Loucy (cell line): ENCODE results near the gene C1orf174.

Experiments used
- H2AFZ ChIP-seq: fragments of 200-600 bp; sonication (generic); 2 replicates; pipeline ENCODE4 v1.6.0; 2016; ENCODE audit warnings: antibody characterized with exemption, mild to moderate bottlenecking, low read length, moderate library complexity
- H3F3A ChIP-seq: fragments of 200-600 bp; 2 replicates; pipeline ENCODE4 v1.6.0; 2016; ENCODE audit warnings: antibody characterized with exemption, low read depth, mild to moderate bottlenecking
- H3K27me3 ChIP-seq: fragments of 200-600 bp; sonication (generic); 2 replicates; pipeline ENCODE4 v1.6.1; 2014; ENCODE audit warnings: low read length, mild to moderate bottlenecking; ENCODE audit not compliant: insufficient read depth, poor library complexity, severe bottlenecking
- H3K36me3 ChIP-seq: fragments of 200-600 bp; sonication (generic); 2 replicates; pipeline ENCODE4 v1.6.1; 2016; ENCODE audit warnings: low read length; ENCODE audit not compliant: insufficient read depth
- H3K4me1 ChIP-seq: fragments of 200-600 bp; sonication (generic); 2 replicates; pipeline ENCODE4 v1.5.1; 2014; ENCODE audit warnings: low read length, mild to moderate bottlenecking; ENCODE audit not compliant: insufficient read depth, poor library complexity, severe bottlenecking
- H3K4me2 ChIP-seq: fragments of 200-600 bp; sonication (generic); 2 replicates; pipeline ENCODE4 v1.6.0; 2014; ENCODE audit warnings: antibody characterized with exemption, low read length, low read depth, mild to moderate bottlenecking; ENCODE audit not compliant: poor library complexity, severe bottlenecking
- H3K4me3 ChIP-seq: fragments of 200-600 bp; sonication (generic); 2 replicates; pipeline ENCODE4 v1.5.1; 2014; ENCODE audit warnings: low read length, mild to moderate bottlenecking, mixed read lengths; ENCODE audit not compliant: poor library complexity, severe bottlenecking
- H3K79me2 ChIP-seq: fragments of 200-600 bp; sonication (generic); 2 replicates; pipeline ENCODE4 v1.6.1; 2014; ENCODE audit warnings: low read length; ENCODE audit not compliant: insufficient read depth
- H3K9ac ChIP-seq: fragments of 200-600 bp; sonication (generic); 2 replicates; pipeline ENCODE4 v1.6.0; 2014; ENCODE audit warnings: mild to moderate bottlenecking, low read depth, low read length, moderate library complexity; ENCODE audit not compliant: poor library complexity, severe bottlenecking
- H3K9me2 ChIP-seq: fragments of 200-600 bp; sonication (generic); replicated peaks from 2 replicates; pipeline ENCODE4 v1.6.1; 2016; ENCODE audit warnings: low read depth, low read length, mixed read lengths
- H3K9me3 ChIP-seq: fragments of 200-600 bp; sonication (generic); 2 replicates; pipeline ENCODE4 v1.6.1; 2014; ENCODE audit warnings: mild to moderate bottlenecking, antibody characterized with exemption, low read length, low read depth; ENCODE audit not compliant: insufficient read depth
- H4K20me1 ChIP-seq: fragments of 200-600 bp; sonication (generic); 2 replicates; pipeline ENCODE4 v1.6.0; 2014; ENCODE audit warnings: antibody characterized with exemption, low read length, mild to moderate bottlenecking; ENCODE audit not compliant: insufficient read depth, poor library complexity, severe bottlenecking
- CTCF ChIP-seq: fragments of 200-600 bp; sonication (generic); conservative IDR thresholded peaks from 2 replicates; pipeline ENCODE4 v1.5.1; 2014; ENCODE audit warnings: mild to moderate bottlenecking, antibody characterized with exemption, low read length
- EZH2phosphoT487 ChIP-seq: fragments of 200-600 bp; IDR thresholded peaks from 2 replicates; pipeline ENCODE4 v1.6.1; 2018; ENCODE audit warnings: antibody characterized with exemption, mild to moderate bottlenecking, moderate library complexity, borderline replicate concordance

The C1orf174 gene

GRCh38 chr1:3914331-3914851 is 14.3 kb upstream of the C1orf174 start:
- no peaks in the 10 kb centered on the region for H3K9me3 ChIP-seq
- H3K4me2 ChIP-seq = no peak overlapping the region
- no peak overlapping the region for H2AFZ ChIP-seq
- H3K9ac ChIP-seq = no peak overlapping the region
- H3K9me2 ChIP-seq = no peaks in the 10 kb centered on the region
- no peaks in the 10 kb centered on the region for H3K27me3 ChIP-seq
- H3F3A ChIP-seq = no peaks in the 10 kb centered on the region
- no peaks in the 10 kb centered on the region for H3K36me3 ChIP-seq
- H3K4me1 ChIP-seq = no peaks in the 10 kb centered on the region
- H3K79me2 ChIP-seq = no peaks in the 10 kb centered on the region
- TF ChIP-seq CTCF (no peak), EZH2phosphoT487 (no peak)
- no peak overlapping the region for H3K4me3 ChIP-seq
- H4K20me1 ChIP-seq = no peaks in the 10 kb centered on the region

- no peak for TF ChIP-seq CTCF
- no peak for TF ChIP-seq EZH2phosphoT487
- no peak overlapping the region for H2AFZ ChIP-seq
- H3K4me1 ChIP-seq = no peaks in the 10 kb centered on the region
- no peak overlapping the region for H3K9ac ChIP-seq
- H3K4me3 ChIP-seq = no peak overlapping the region
- H3K4me2 ChIP-seq = no peak overlapping the region
- no peaks in the 10 kb centered on the region for H3K9me2 ChIP-seq
- H3K27me3 ChIP-seq = no peaks in the 10 kb centered on the region
- H4K20me1 ChIP-seq = no peaks in the 10 kb centered on the region
- H3F3A ChIP-seq = no peaks in the 10 kb centered on the region
- H3K9me3 ChIP-seq = no peaks in the 10 kb centered on the region
- H3K36me3 ChIP-seq = no peaks in the 10 kb centered on the region
- H3K79me2 ChIP-seq = no peaks in the 10 kb centered on the region
These were observed 13.0 kb upstream of the C1orf174 start for GRCh38 chr1:3912809-3913685.

GRCh38 chr1:3911981-3912808 is 12.1 kb upstream of the C1orf174 start:
- H2AFZ ChIP-seq = no peak overlapping the region
- H3F3A ChIP-seq = no peaks in the 10 kb centered on the region
- no peak overlapping the region for H3K9ac ChIP-seq
- no peaks in the 10 kb centered on the region for H3K79me2 ChIP-seq
- no peak overlapping the region for H3K4me2 ChIP-seq
- no peaks in the 10 kb centered on the region for H3K9me3 ChIP-seq
- H3K9me2 ChIP-seq = no peaks in the 10 kb centered on the region
- H3K36me3 ChIP-seq = no peaks in the 10 kb centered on the region
- no peaks in the 10 kb centered on the region for H3K4me1 ChIP-seq
- no peak for TF ChIP-seq EZH2phosphoT487
- no peak for TF ChIP-seq CTCF
- no peaks in the 10 kb centered on the region for H3K27me3 ChIP-seq
- no peaks in the 10 kb centered on the region for H4K20me1 ChIP-seq
- H3K4me3 ChIP-seq = no peak overlapping the region
